ENCODE measurements around the gene PROCR. TPM values are rescaled to one million over a fixed set of nuclear protein-coding genes. Genes with fewer than 3 reads are reported as not detected.
"Not testable (repeated sequence)": the region's sequence is repeated elsewhere in the genome, so short reads cannot be mapped to it uniquely, and the experiment has no call there.

PROCR gene
- total and polyA plus RNA-seq, 9 of the 15 experiments (the other 6 are each of a cell fraction or from before 2014, with no cell fraction given): 1.6 to 7.1 (median 4.0) TPM

DNA sequence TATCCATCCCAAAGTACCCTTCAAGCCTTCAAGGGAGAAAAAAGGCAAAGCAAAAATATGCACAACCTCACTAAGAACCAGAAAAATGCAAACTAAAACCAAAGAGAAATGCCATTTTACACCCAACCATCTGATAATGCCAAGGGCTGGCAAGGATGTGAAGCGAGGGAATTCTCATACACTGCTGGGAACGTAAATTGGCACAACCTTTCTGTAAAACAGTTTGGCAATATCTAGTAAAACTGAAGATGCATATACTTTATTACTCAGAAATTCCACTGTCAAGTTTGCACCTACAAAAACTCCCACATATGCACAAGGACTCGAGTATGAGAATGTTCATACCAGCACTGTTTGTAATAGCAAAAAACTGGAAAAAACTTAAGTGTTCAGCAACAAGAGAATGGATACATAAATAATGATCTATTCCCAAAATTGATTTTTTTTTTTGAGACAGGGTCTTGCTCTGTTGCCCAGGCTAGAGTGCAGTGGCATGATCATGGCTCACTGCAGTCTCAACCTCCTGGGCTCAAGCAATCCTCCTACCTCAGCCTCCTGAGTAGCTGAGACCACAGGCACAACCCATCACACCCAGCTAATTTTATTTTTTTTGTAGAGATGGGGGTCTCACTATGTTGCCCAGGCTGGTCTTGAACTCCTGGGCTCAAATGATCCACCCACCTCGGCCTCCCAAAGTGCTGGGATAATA lies 3.0 kb upstream of the PROCR start:
- H3K9me3 ChIP-seq (replicated peaks; ENCODE audit: control insufficient read depth, insufficient read depth, low read depth, low read length); POLR2A ChIA-PET; H3K9me1 ChIP-seq (ENCODE audit: control insufficient read depth, insufficient read depth, low read length); H3K79me2 ChIP-seq (ENCODE audit: control insufficient read depth, insufficient read depth, low read length); intact Hi-C loops (cut with micrococcal nuclease); H3K9ac ChIP-seq (ENCODE audit: insufficient read depth in 1 of 2, low read depth in 2 of 2, low read length in 2 of 2); H3K4me2 ChIP-seq (ENCODE audit: insufficient read depth, low read length); ATAC-seq; CTCF ChIA-PET (ENCODE audit: low intra/inter-chr PET ratio); H2AFZ ChIP-seq (ENCODE audit: low read depth, low read length); FAIRE-seq; H3K27me3 ChIP-seq (ENCODE audit: control insufficient read depth in 2 of 2, insufficient read depth in 2 of 2, low read length in 2 of 2); in situ Hi-C loops (cut with MboI); H3K36me3 ChIP-seq (ENCODE audit: control insufficient read depth, insufficient read depth, low read length); BruUV-seq (replicated peaks); H3K4me3 ChIP-seq; H3K27ac ChIP-seq (ENCODE audit: extremely low read depth, low read depth, low read length); H4K20me1 ChIP-seq (replicated peaks; ENCODE audit: control insufficient read depth, insufficient read depth, low read length); DNase-seq (ENCODE audit: extremely low read depth in 1 of 4, low spot score in 3 of 4): not testable (repeated sequence)
- TF ChIP-seq ZNF121 (CRISPR knock-in tag; conservative IDR thresholded peaks at IDR 0.05): 0 out of 2 replicates have a peak, but pooled peaks have one; percentile 32
- peaks cover 16 to 18% of the 10 kb centered on the region in 2 experiments; a peak in 4 of 5 replicates for H3K4me1 ChIP-seq (replicated peaks in 1 of 2; ENCODE audit: control insufficient read depth in 2 of 2, insufficient read depth in 2 of 2, low read length in 2 of 2)
- 46% methylated on average over 4 of the region's 4 CpGs for WGBS (ENCODE audit: insufficient coverage, low coverage, missing lambda C conversion rate)

DNA sequence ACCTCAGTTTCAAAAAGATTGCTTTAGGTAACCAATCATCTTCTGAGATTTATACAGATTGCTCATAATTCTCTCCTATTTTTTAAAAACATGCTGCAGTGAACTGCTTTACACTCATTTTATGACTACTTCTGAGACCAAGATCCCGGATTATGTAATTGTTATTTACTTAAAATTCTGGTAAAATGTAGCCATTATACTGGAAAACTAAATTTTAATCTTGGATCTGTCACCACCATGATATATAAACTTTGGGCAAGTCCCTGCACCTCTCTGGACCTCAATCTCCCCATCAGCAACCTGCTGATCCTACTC lies 477 bp upstream of the PROCR start:
- DNase-seq (ENCODE audit: extremely low read depth in 1 of 4, low spot score in 3 of 4) (no peak), FAIRE-seq (no peak), ATAC-seq (no peak)
- intact Hi-C loops (cut with micrococcal nuclease): no loop called here
- no peaks in the 10 kb centered on the region; the same call in 2 of the 3 replicates for H3K36me3 ChIP-seq (ENCODE audit: control insufficient read depth, insufficient read depth, low read length)
- H4K20me1 ChIP-seq (replicated peaks; ENCODE audit: control insufficient read depth, insufficient read depth, low read length): no peaks in the 10 kb centered on the region
- H3K79me2 ChIP-seq (ENCODE audit: control insufficient read depth, insufficient read depth, low read length): no peaks in the 10 kb centered on the region
- CTCF ChIA-PET (ENCODE audit: low intra/inter-chr PET ratio): no interaction called here
- no TSS peak for BruUV-seq (replicated peaks)
- H3K4me3 ChIP-seq: peak overlapping the region; percentile 26
- WGBS (ENCODE audit: insufficient coverage, low coverage, missing lambda C conversion rate): 78% methylated on average over 1 of the region's 1 CpG
- in situ Hi-C loops (cut with MboI): no loop called here
- no peak overlapping the region for H3K27ac ChIP-seq (ENCODE audit: extremely low read depth, low read depth, low read length)
- no peaks in the 10 kb centered on the region for H3K9me1 ChIP-seq (ENCODE audit: control insufficient read depth, insufficient read depth, low read length)
- H2AFZ ChIP-seq (ENCODE audit: low read depth, low read length): peak overlapping the region; percentile 85
- POLR2A ChIA-PET: interaction anchor here (0.6 kb wide), 2 partner anchors 110 to 930 kb away, joined by 3 to 4 read pairs; no protein-coding TSS in a partner anchor
- no peaks in the 10 kb centered on the region for H3K27me3 ChIP-seq (ENCODE audit: control insufficient read depth in 2 of 2, insufficient read depth in 2 of 2, low read length in 2 of 2)
- no peaks in the 10 kb centered on the region for H3K9me3 ChIP-seq (replicated peaks; ENCODE audit: control insufficient read depth, insufficient read depth, low read depth, low read length)
- TF ChIP-seq, protein P1, sequence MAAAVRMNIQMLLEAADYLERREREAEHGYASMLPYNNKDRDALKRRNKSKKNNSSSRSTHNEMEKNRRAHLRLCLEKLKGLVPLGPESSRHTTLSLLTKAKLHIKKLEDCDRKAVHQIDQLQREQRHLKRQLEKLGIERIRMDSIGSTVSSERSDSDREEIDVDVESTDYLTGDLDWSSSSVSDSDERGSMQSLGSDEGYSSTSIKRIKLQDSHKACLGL (CRISPR knock-in tag; IDR thresholded peaks at IDR 0.05; ENCODE audit: borderline replicate concordance, poor library complexity, severe bottlenecking): no peak
- TF ChIP-seq JUNB (CRISPR knock-in tag; conservative IDR thresholded peaks at IDR 0.05): no peak
- TF ChIP-seq NR2C1 (IDR thresholded peaks at IDR 0.05): no peak
- TF ChIP-seq NR2C1 (tag; IDR thresholded peaks at IDR 0.05): no peak
- TF ChIP-seq ZNF75A (CRISPR knock-in tag; IDR thresholded peaks at IDR 0.05): no peak
- TF ChIP-seq, protein P2, sequence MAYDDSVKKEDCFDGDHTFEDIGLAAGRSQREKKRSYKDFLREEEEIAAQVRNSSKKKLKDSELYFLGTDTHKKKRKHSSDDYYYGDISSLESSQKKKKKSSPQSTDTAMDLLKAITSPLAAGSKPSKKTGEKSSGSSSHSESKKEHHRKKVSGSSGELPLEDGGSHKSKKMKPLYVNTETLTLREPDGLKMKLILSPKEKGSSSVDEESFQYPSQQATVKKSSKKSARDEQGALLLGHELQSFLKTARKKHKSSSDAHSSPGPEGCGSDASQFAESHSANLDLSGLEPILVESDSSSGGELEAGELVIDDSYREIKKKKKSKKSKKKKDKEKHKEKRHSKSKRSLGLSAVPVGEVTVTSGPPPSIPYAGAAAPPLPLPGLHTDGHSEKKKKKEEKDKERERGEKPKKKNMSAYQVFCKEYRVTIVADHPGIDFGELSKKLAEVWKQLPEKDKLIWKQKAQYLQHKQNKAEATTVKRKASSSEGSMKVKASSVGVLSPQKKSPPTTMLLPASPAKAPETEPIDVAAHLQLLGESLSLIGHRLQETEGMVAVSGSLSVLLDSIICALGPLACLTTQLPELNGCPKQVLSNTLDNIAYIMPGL (CRISPR knock-in tag; IDR thresholded peaks at IDR 0.05): no peak
- TF ChIP-seq, protein P3, sequence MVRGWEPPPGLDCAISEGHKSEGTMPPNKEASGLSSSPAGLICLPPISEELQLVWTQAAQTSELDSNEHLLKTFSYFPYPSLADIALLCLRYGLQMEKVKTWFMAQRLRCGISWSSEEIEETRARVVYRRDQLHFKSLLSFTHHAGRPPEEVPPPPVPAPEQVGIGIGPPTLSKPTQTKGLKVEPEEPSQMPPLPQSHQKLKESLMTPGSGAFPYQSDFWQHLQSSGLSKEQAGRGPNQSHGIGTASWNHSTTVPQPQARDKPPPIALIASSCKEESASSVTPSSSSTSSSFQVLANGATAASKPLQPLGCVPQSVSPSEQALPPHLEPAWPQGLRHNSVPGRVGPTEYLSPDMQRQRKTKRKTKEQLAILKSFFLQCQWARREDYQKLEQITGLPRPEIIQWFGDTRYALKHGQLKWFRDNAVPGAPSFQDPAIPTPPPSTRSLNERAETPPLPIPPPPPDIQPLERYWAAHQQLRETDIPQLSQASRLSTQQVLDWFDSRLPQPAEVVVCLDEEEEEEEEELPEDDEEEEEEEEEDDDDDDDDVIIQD (CRISPR knock-in tag; IDR thresholded peaks at IDR 0.05): no peak
- no peak for TF ChIP-seq WHSC1 (IDR thresholded peaks at IDR 0.05; ENCODE audit: low read length)
- TF ChIP-seq BRF1 (IDR thresholded peaks at IDR 0.05; ENCODE audit: borderline replicate concordance, extremely low read depth, insufficient read length): no peak
- TF ChIP-seq TBL1XR1 (IDR thresholded peaks at IDR 0.05; ENCODE audit: low read length in 2 of 2): no peak
- H3K9ac ChIP-seq (ENCODE audit: insufficient read depth in 1 of 2, low read depth in 2 of 2, low read length in 2 of 2): peak overlapping the region in 1 of 2 experiments; percentile 87; a peak in 2 of 4 replicates
- peaks cover 19 to 33% of the 10 kb centered on the region in 2 experiments; a peak in 4 of 5 replicates for H3K4me1 ChIP-seq (replicated peaks in 1 of 2; ENCODE audit: control insufficient read depth in 2 of 2, insufficient read depth in 2 of 2, low read length in 2 of 2)
- H3K4me2 ChIP-seq (ENCODE audit: insufficient read depth, low read length): peak overlapping the region; percentile 81
